Activated T-cell treated with anti-CD3 and anti-CD28 coated beads, Interleukin-2, amount 50 U/mL, for 4 hours (primary cell): ENCODE measurements around the gene HACE1. TPM values are rescaled to one million over a fixed set of nuclear protein-coding genes. Genes with fewer than 3 reads are reported as not detected.
"Not testable (repeated sequence)": the region's sequence is repeated elsewhere in the genome, so short reads cannot be mapped to it uniquely, and the experiment has no call there.

ENCODE experiments used
- ATAC-seq, 2 donors: fragments of 200-7000 bp; cut with Tn5 transposase; one replicate each; pipeline ENCODE4 v1.10.0; 2021
- DNase-seq: peaks from one replicate; pipeline ENCODE4 v3.0.0-alpha.2; 2020
- H3K27me3 Mint-ChIP-seq: one replicate; pipeline ENCODE4 v1.8.0; 2021; ENCODE audit warnings: low read depth, mixed read lengths
- H3K36me3 Mint-ChIP-seq: one replicate; pipeline ENCODE4 v1.8.0; 2022; ENCODE audit warnings: mixed read lengths; ENCODE audit not compliant: insufficient read depth
- H3K4me1 Mint-ChIP-seq: one replicate; pipeline ENCODE4 v1.8.0; 2021; ENCODE audit warnings: low read depth, mixed read lengths
- H3K4me3 Mint-ChIP-seq: one replicate; pipeline ENCODE4 v1.8.0; 2021; ENCODE audit warnings: mild to moderate bottlenecking, moderate library complexity, mixed read lengths
- H3K9me3 Mint-ChIP-seq: one replicate; pipeline ENCODE4 v1.8.0; 2021; ENCODE audit warnings: mixed read lengths
- total RNA-seq, 3 donors: library from RNA; stranded (reverse); gene quantifications; one replicate each; pipeline ENCODE4 v1.2.1, GENCODE V29; 2021

HACE1 gene
- total RNA-seq, 3 donors from 2014 or later, result 6.3 to 8.6 (median 7.5) TPM

DNA sequence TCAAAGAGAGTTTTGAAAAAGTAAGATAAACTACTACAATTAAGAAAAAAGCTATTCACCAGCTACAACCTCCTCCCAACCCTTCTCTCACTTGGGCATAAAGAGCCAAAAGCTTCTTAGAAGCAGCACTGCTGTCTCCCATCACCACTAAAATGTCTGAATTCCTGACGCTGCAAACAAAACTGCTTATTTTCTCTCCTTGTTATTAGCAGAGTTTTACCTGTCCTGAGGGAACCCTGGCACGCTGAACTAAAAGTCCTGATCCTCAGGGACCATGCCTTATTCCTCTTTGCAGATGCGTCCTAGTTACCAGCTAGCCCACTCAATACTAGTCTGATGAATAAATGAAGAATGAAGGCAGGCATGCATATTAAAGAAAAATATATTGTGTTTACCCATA, 1.1 kb downstream of the HACE1 start:
- ATAC-seq (no peak), DNase-seq (no peak)
- Mint-ChIP-seq H3K36me3 (no peaks in the 10 kb centered on the region), H3K9me3 (no peaks in the 10 kb centered on the region), H3K4me1 (peaks cover 14% of the 10 kb centered on the region), H3K27me3 (peaks cover 7% of the 10 kb centered on the region), H3K4me3 (peak overlapping the region; percentile 95)

GRCh38 chr6:104855507-104855906, 4.2 kb downstream of the HACE1 start:
- Mint-ChIP-seq H3K9me3 (no peaks in the 10 kb centered on the region), H3K4me3 (no peak overlapping the region), H3K36me3 (peaks cover 11% of the 10 kb centered on the region), H3K27me3 (no peaks in the 10 kb centered on the region), H3K4me1 (peaks cover 12% of the 10 kb centered on the region)
- DNase-seq (no peak), ATAC-seq (no peak)

DNA sequence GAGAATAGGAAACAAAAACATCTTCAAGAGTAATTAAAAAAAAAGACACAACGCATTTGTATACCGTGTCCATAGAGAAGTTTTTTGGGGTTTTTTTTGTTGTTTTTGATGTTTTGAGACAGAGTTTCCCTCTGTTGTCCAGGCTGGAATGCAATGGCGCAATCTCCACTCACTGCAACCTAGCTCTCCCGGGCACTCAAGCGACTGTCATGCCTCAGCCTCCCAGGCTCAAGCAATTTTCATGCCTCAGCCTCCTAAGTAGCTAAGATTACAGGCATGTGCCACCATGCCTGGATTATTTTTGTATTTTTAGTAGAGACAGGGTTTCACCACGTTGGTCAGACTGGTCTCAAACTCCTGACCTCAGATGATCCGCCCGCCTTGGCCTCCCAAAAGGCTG, 12.0 kb downstream of the HACE1 start:
- not testable (repeated sequence) for H3K9me3 Mint-ChIP-seq, ATAC-seq, DNase-seq, H3K4me1 Mint-ChIP-seq, H3K4me3 Mint-ChIP-seq, H3K27me3 Mint-ChIP-seq
- H3K36me3 Mint-ChIP-seq, result peaks cover 29% of the 10 kb centered on the region

DNA sequence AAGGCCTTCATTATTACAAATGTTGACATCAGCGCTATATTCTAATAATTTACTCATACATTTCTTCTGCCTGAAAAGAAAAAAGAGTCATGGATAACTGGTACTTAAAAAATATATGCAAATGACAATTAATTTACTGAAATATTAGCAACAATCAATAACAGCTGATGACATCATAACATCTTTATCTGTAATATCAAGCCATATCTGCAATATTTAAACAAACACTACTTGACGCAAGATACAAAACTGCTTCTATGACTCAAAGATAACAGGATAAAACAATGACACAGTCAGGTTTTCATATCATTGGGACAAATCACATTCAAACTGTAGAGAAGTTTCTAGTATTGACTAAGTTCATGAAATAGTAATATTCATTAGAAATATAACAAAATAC, 16.5 kb downstream of the HACE1 start:
- Mint-ChIP-seq H3K4me3 (no peak overlapping the region), H3K9me3 (no peaks in the 10 kb centered on the region), H3K4me1 (no peaks in the 10 kb centered on the region), H3K27me3 (no peaks in the 10 kb centered on the region), H3K36me3 (peaks cover 20% of the 10 kb centered on the region)
- ATAC-seq, result no peak
- no peak for DNase-seq

DNA sequence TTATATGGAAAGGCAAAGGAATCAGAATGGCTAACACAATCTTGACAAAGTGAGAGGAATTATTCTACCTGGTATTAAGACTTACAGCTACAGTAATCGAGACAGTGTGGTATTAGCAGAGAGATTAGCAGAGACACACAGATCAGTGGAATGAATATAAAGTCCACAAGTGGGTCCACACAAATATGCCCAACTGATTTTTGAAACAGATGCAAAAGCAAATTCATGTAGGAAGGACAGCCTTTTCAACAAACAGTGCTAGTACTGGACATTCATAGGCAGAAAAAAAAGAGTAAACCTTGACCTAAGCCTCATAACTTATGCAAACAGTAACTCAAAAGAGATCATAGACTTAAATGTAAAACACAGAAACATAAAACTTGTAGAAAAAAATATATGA, 22.6 kb downstream of the HACE1 start:
- DNase-seq (no peak), ATAC-seq (no peak)
- Mint-ChIP-seq H3K4me1 (no peaks in the 10 kb centered on the region), H3K4me3 (no peak overlapping the region), H3K9me3 (no peaks in the 10 kb centered on the region), H3K36me3 (peaks cover 32% of the 10 kb centered on the region), H3K27me3 (no peaks in the 10 kb centered on the region)

DNA sequence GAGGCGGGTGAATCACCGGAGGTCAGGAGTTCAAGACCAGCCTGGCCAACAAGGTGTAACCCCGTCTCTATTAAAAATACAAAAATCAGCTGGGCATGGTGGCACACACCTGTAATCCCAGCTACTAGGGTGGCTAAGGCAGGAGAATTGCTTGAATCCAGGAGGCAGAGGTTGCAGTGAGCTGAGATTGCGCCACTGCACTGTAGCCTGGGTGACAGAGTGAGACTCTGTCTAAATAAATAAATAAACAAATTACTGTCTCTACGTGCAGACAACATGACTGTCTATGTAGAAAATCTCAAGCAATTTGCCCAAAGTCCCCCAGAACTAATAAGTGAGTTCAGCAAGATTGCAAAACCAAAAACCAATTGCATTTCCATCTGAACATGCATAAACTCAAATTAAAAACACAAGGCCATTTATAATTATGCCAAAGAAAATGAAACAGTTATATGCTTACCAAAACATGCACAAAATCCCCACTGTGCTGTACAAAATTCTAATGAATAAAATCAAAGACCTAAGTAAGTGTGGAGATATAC, 23.2 kb downstream of the HACE1 start:
- peaks cover 32% of the 10 kb centered on the region for H3K36me3 Mint-ChIP-seq
- H3K4me3 Mint-ChIP-seq, ATAC-seq, H3K9me3 Mint-ChIP-seq, H3K4me1 Mint-ChIP-seq, H3K27me3 Mint-ChIP-seq, DNase-seq: not testable (repeated sequence)

DNA sequence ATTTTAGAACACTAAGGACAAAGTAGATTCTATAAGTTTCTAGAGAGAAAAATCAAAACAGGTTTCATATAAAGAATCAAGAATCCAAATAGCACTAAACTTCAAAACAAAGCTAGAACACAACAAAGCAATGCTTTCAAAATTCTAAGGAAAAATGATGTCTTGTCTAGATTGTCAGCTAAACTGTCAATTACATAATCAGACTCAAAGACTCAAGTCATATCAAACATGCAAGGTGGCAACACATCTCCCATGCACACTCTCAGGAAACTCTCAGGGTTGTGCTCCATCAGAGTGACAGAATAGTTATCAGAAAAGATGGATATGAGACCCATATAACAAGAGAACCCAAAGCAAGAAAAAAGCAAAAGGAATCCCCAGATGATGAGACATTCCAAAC, 23.9 kb downstream of the HACE1 start:
- Mint-ChIP-seq H3K9me3 (no peaks in the 10 kb centered on the region), H3K27me3 (no peaks in the 10 kb centered on the region), H3K4me1 (no peaks in the 10 kb centered on the region), H3K36me3 (peaks cover 35% of the 10 kb centered on the region), H3K4me3 (no peak overlapping the region)
- ATAC-seq, result no peak
- no peak for DNase-seq

- no peaks in the 10 kb centered on the region for H3K27me3 Mint-ChIP-seq
- DNase-seq (no peak), ATAC-seq (no peak)
- peaks cover 2% of the 10 kb centered on the region for H3K4me1 Mint-ChIP-seq
- H3K36me3 Mint-ChIP-seq, result peaks cover 14% of the 10 kb centered on the region
- no peaks in the 10 kb centered on the region for H3K9me3 Mint-ChIP-seq
- H3K4me3 Mint-ChIP-seq, result no peak overlapping the region
These were observed 30.3 kb downstream of the HACE1 start for GRCh38 chr6:104829183-104829958.

DNA sequence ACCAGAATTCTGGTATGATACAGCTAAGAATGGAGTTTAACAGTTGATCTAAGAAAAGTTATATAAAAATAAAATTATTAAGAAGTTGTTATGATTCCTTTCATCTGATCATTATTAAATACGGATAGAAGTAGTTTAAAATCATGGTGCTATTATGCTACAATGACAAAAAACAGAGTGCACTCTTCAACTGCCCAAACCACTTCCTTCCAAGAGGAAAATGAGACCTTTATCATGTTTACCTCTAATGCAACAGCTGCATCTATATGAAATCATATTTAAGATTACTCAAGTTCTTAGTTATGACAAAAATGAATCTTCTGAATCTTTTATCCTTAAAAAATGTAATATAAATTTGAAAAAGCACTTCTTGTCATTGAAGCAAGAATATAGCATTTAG, 31.2 kb downstream of the HACE1 start:
- Mint-ChIP-seq H3K27me3 (no peaks in the 10 kb centered on the region), H3K4me3 (no peak overlapping the region), H3K9me3 (no peaks in the 10 kb centered on the region), H3K36me3 (peaks cover 16% of the 10 kb centered on the region), H3K4me1 (peaks cover 2% of the 10 kb centered on the region)
- ATAC-seq (no peak), DNase-seq (no peak)

- not testable (repeated sequence) for DNase-seq, ATAC-seq, H3K9me3 Mint-ChIP-seq, H3K27me3 Mint-ChIP-seq, H3K4me1 Mint-ChIP-seq, H3K4me3 Mint-ChIP-seq
- H3K36me3 Mint-ChIP-seq, result peaks cover 20% of the 10 kb centered on the region
These were observed 38.9 kb downstream of the HACE1 start for GRCh38 chr6:104820820-104821219.

DNA sequence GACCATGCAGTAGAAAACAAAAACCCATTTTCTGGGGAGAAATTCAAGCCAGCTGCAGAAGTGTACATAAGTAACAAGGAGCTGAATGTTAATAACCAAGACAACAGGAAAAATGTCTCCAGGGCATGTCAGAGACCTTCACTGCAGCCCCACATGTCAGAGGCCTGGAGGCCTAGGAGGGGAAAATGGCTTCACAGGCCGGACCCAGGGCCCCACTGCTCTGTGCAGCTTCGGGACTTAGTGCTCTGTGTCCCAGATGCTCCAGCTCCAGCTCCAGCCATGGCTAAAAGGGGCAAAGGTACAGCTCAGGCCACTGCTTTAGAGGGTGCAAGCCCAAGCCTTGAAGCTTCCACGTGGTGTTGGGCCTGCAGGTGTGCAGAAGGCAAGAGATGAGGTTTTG, 43.6 kb downstream of the HACE1 start:
- peaks cover 7% of the 10 kb centered on the region for H3K9me3 Mint-ChIP-seq
- DNase-seq, result no peak
- no peak overlapping the region for H3K4me3 Mint-ChIP-seq
- H3K4me1 Mint-ChIP-seq, result no peaks in the 10 kb centered on the region
- no peaks in the 10 kb centered on the region for H3K27me3 Mint-ChIP-seq
- no peak for ATAC-seq
- H3K36me3 Mint-ChIP-seq, result peaks cover 18% of the 10 kb centered on the region

- no peak for DNase-seq
- H3K9me3 Mint-ChIP-seq, result no peaks in the 10 kb centered on the region
- no peaks in the 10 kb centered on the region for H3K27me3 Mint-ChIP-seq
- H3K4me3 Mint-ChIP-seq, result no peak overlapping the region
- no peaks in the 10 kb centered on the region for H3K4me1 Mint-ChIP-seq
- H3K36me3 Mint-ChIP-seq, result peaks cover 12% of the 10 kb centered on the region
- ATAC-seq, result no peak
These were observed 45.0 kb downstream of the HACE1 start for GRCh38 chr6:104814743-104815142.

GRCh38 chr6:104813552-104813951, 46.2 kb downstream of the HACE1 start:
- H3K27me3 Mint-ChIP-seq, result no peaks in the 10 kb centered on the region
- H3K4me1 Mint-ChIP-seq, result no peaks in the 10 kb centered on the region
- no peak overlapping the region for H3K4me3 Mint-ChIP-seq
- DNase-seq (no peak), ATAC-seq (no peak)
- H3K36me3 Mint-ChIP-seq, result peaks cover 12% of the 10 kb centered on the region
- H3K9me3 Mint-ChIP-seq, result no peaks in the 10 kb centered on the region

DNA sequence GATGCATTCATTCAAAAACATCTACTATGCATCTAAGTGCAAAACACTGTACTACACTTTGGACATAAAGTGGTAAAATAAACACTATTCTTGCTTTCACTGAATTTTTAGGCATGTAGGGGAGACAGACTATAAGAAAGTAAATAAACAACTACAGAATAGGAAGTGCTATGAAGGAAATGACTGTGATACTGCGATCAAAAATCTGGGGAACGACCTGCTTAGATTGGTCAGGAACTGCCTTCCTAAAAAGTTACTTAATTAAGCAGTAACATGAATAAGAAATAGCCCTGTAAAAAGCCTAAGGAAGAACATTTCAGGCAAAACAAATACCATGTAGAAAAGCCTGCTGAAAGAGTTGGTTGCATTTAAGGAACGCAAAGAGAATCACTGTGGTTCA, 50.6 kb downstream of the HACE1 start:
- peaks cover 10% of the 10 kb centered on the region for H3K9me3 Mint-ChIP-seq
- no peaks in the 10 kb centered on the region for H3K27me3 Mint-ChIP-seq
- no peak for DNase-seq
- no peak for ATAC-seq
- peaks cover 16% of the 10 kb centered on the region for H3K36me3 Mint-ChIP-seq
- H3K4me1 Mint-ChIP-seq, result no peaks in the 10 kb centered on the region
- H3K4me3 Mint-ChIP-seq, result no peak overlapping the region

- not testable (repeated sequence) for DNase-seq, ATAC-seq, H3K4me3 Mint-ChIP-seq, H3K27me3 Mint-ChIP-seq, H3K4me1 Mint-ChIP-seq
- Mint-ChIP-seq H3K9me3 (peaks cover 17% of the 10 kb centered on the region), H3K36me3 (peaks cover 37% of the 10 kb centered on the region)
These were observed 54.4 kb downstream of the HACE1 start for GRCh38 chr6:104805335-104805734.
